Measurements from ENCODE around the gene RMND5B.

GRCh38 chr5:178192244-178192643 is 61.4 kb downstream of the RMND5B start:
- TF ChIP-seq POLR2A (IDR thresholded peaks at IDR 0.05; ENCODE audit: insufficient read depth in 1 of 2, low read depth in 2 of 2, low read length in 2 of 2) = no peak
- no peak for TF ChIP-seq FOXM1 (CRISPR knock-in tag; IDR thresholded peaks at IDR 0.05)

Measured in HepG2 (cell line).